Testis (tissue), 2 donors: Measurements from ENCODE around the gene SPEN.

Source experiments
- POLR2A ChIP-seq: fragments of 450-650 bp; IDR thresholded peaks from one replicate; pipeline ENCODE4 v1.6.1; 2017; ENCODE audit warnings: antibody characterized with exemption, mild to moderate bottlenecking, moderate library complexity
- TF ChIP-seq, protein P1 (sequence below), 3 experiments: fragments of 450-650 bp in 2 of 3; fragments of 200-600 bp in 1 of 3; sonication (generic) in 1 of 3; IDR thresholded peaks; one replicate each; pipeline ENCODE4 v1.5.1; 2016 to 2019; ENCODE audit warnings: antibody characterized with exemption in 3 of 3, mild to moderate bottlenecking in 2 of 3, moderate library complexity in 1 of 3

DNA sequence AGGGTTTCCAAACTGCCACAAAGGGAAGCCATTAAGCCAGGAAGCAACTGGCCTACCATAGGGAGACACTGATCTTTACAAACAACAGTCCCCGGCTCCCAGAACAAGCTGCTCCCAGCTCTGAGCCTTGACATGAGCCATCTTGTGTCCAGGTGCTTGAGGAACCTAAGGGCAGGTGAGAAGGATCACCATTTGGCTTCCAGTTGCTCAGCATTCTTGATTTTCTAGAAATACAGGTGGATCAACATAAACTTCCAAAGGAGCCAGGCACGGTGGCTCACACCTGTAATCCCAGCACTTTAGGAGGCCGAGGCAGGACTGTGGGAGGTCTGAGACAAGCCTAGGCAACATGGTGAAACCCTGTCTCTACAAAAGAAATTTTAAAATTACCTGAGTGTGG, 106.8 kb downstream of the SPEN start:
- TF ChIP-seq, protein P1, sequence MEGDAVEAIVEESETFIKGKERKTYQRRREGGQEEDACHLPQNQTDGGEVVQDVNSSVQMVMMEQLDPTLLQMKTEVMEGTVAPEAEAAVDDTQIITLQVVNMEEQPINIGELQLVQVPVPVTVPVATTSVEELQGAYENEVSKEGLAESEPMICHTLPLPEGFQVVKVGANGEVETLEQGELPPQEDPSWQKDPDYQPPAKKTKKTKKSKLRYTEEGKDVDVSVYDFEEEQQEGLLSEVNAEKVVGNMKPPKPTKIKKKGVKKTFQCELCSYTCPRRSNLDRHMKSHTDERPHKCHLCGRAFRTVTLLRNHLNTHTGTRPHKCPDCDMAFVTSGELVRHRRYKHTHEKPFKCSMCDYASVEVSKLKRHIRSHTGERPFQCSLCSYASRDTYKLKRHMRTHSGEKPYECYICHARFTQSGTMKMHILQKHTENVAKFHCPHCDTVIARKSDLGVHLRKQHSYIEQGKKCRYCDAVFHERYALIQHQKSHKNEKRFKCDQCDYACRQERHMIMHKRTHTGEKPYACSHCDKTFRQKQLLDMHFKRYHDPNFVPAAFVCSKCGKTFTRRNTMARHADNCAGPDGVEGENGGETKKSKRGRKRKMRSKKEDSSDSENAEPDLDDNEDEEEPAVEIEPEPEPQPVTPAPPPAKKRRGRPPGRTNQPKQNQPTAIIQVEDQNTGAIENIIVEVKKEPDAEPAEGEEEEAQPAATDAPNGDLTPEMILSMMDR (IDR thresholded peaks at IDR 0.05), result no peak
- TF ChIP-seq POLR2A, result no peak
